HepG2 (cell line): ENCODE results near the gene HDLBP. TPM values are rescaled to one million over a fixed set of nuclear protein-coding genes. Genes with fewer than 3 reads are reported as not detected.

Experiments
- CCDC6 ChIP-seq: sonication (generic); formaldehyde crosslinking; IDR thresholded peaks from 2 replicates; pipeline ENCODE4 v1.8.1; 2022; ENCODE audit warnings: mild to moderate bottlenecking, missing genetic modification reagents, moderate library complexity
- CENPT ChIP-seq: sonication (generic); formaldehyde crosslinking; IDR thresholded peaks from 2 replicates; pipeline ENCODE4 v1.8.0; 2022; ENCODE audit warnings: low read depth, mild to moderate bottlenecking, moderate library complexity, missing genetic modification reagents
- ELK4 ChIP-seq: sonication (generic); formaldehyde crosslinking; IDR thresholded peaks from 2 replicates; pipeline ENCODE4 v1.9.0; 2021; ENCODE audit warnings: missing genetic modification reagents, borderline replicate concordance
- FOXA1 ChIP-seq, 2 experiments: fragments of 450-650 bp in 1 of 2; sonication (generic) in 1 of 2; formaldehyde crosslinking in 1 of 2; IDR thresholded peaks; 2 replicates each; pipeline versions ENCODE4 v1.4.0 to v1.6.1; 2016 to 2020; ENCODE audit warnings: missing genetic modification reagents in 1 of 2
- FOXO1 ChIP-seq: sonication (generic); formaldehyde crosslinking; IDR thresholded peaks from 2 replicates; pipeline ENCODE4 v1.4.0; 2020; ENCODE audit warnings: missing genetic modification reagents
- GLI4 ChIP-seq: sonication (generic); formaldehyde crosslinking; IDR thresholded peaks from 2 replicates; pipeline ENCODE4 v1.5.1; 2020; ENCODE audit warnings: missing genetic modification reagents, mild to moderate bottlenecking, moderate library complexity, borderline replicate concordance
- HES4 ChIP-seq: sonication (generic); formaldehyde crosslinking; IDR thresholded peaks from 2 replicates; pipeline ENCODE4 v1.9.0; 2021; ENCODE audit warnings: mild to moderate bottlenecking, missing genetic modification reagents, borderline replicate concordance
- ISL2 ChIP-seq: sonication (generic); formaldehyde crosslinking; IDR thresholded peaks from 2 replicates; pipeline ENCODE4 v1.5.0; 2020; ENCODE audit warnings: missing genetic modification reagents
- KDM3A ChIP-seq: IDR thresholded peaks from 2 replicates; pipeline ENCODE4 v1.6.1; 2018; ENCODE audit warnings: low read depth, missing compliant biosample characterization
- NR2F6 ChIP-seq, 2 experiments: IDR thresholded peaks; 2 replicates each; pipeline ENCODE4 v1.6.1; 2016; ENCODE audit warnings: antibody characterized with exemption in 1 of 2, mild to moderate bottlenecking in 1 of 2
- PBX2 ChIP-seq: IDR thresholded peaks from 2 replicates; pipeline ENCODE4 v1.6.1; 2016; ENCODE audit warnings: control low read depth
- POLR2AphosphoS2 ChIP-seq: IDR thresholded peaks from 2 replicates; pipeline ENCODE4 v1.6.1; 2011; ENCODE audit warnings: low read depth, low read length, improper control_type of control experiment
- RFX5 ChIP-seq: IDR thresholded peaks from 2 replicates; pipeline ENCODE4 v1.6.1; 2011; ENCODE audit warnings: low read depth, low read length, improper control_type of control experiment
- TCF7L2 ChIP-seq: IDR thresholded peaks from 2 replicates; pipeline ENCODE4 v1.6.1; 2011; ENCODE audit warnings: mild to moderate bottlenecking, low read depth, low read length, moderate library complexity
- YEATS4 ChIP-seq: sonication (generic); formaldehyde crosslinking; IDR thresholded peaks from 2 replicates; pipeline ENCODE4 v1.4.0; 2020; ENCODE audit warnings: missing genetic modification reagents, borderline replicate concordance
- ZNF280B ChIP-seq: sonication (generic); formaldehyde crosslinking; IDR thresholded peaks from 2 replicates; pipeline ENCODE4 v1.5.0; 2020; ENCODE audit warnings: missing genetic modification reagents, mild to moderate bottlenecking, borderline replicate concordance
- ZNF629 ChIP-seq: sonication (generic); formaldehyde crosslinking; conservative IDR thresholded peaks from 2 replicates; pipeline ENCODE4 v1.5.0; 2020; ENCODE audit warnings: missing genetic modification reagents
- ZNF776 ChIP-seq: sonication (generic); formaldehyde crosslinking; IDR thresholded peaks from 2 replicates; pipeline ENCODE4 v1.4.0; 2020; ENCODE audit warnings: mild to moderate bottlenecking, missing genetic modification reagents
- polyA plus RNA-seq, 8 experiments: library from polyadenylated mRNA; depleted of rRNA in 3 of 8; stranded (reverse) in 7 of 8; unstranded in 1 of 8; fragments of >200 nt; fragmentation: Illumina TruSeq in 4 of 8; extraction: Trizol in 4 of 8; gene quantifications; 2 replicates each; pipeline versions ENCODE4 v1.2.1 to v1.2.3, GENCODE V29; 2011 to 2016; ENCODE audit warnings: low read depth in 4 of 8, missing spikeins in 1 of 8, mixed read lengths in 1 of 8; ENCODE audit not compliant: insufficient read depth in 1 of 8
- total RNA-seq, 5 experiments: library from RNA; depleted of rRNA; stranded (reverse); fragments of >200 nt; fragmentation: Illumina TruSeq; extraction: Trizol; gene quantifications; 2 replicates each; pipeline ENCODE4 v1.2.3, GENCODE V29; 2016; ENCODE audit warnings: low read depth in 1 of 5
- TF ChIP-seq, protein P1 (sequence below): sonication (generic); formaldehyde crosslinking; IDR thresholded peaks from 2 replicates; pipeline ENCODE4 v1.5.1; 2020; ENCODE audit warnings: missing genetic modification reagents, mild to moderate bottlenecking, borderline replicate concordance
- TF ChIP-seq, protein P2 (sequence below): sonication (generic); formaldehyde crosslinking; IDR thresholded peaks from 2 replicates; pipeline ENCODE4 v1.4.0; 2020; ENCODE audit warnings: mild to moderate bottlenecking, missing genetic modification reagents
- TF ChIP-seq, protein P3 (sequence below): sonication (generic); formaldehyde crosslinking; IDR thresholded peaks from 2 replicates; pipeline ENCODE4 v1.8.1; 2023; ENCODE audit warnings: missing genetic modification reagents, inconsistent platforms, borderline replicate concordance

Gene HDLBP
- total and polyA plus RNA-seq, 2 of the 13 experiments (the other 11 are each of a cell fraction or from before 2014, with no cell fraction given): 464 to 707 TPM

DNA sequence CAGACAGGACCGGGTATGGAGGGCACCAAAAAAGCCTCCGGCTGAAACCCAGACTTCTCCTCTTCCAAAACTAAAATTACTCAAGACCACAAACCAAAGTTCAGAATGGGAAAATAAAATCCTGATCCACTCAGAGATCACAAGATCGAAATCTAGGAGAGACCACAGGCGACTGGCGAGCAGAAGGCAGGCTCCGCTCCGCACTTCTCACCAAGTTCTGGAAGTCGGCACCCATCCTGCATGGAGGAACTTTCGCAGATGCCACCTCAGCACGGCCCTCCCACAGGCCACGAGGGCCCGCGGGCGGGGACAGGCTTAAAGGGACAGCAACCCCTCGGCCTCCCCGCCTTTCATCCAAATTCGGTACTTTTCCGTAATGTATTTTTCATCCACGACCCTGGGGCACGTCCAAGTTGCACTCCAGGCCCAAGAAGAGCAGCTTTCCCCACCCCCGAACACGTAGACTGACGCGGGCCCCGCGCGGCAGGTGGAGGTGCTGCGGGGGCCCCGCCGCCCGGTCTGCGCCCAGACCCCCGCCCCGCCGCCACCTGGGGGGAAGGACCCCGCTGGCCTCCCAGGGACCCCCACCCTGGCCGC, 43.7 kb downstream of the HDLBP start (continued):
- TF ChIP-seq PBX2 (CRISPR knock-in tag): no peak
- peak; percentile 40; the same call in 1 of the 2 replicates for TF ChIP-seq ISL2 (CRISPR knock-in tag)
- TF ChIP-seq KDM3A (CRISPR knock-in tag): no peak
- TF ChIP-seq HES4: no peak
- no peak for TF ChIP-seq POLR2AphosphoS2
- no peak for TF ChIP-seq ELK4 (CRISPR knock-in tag)
- 0 out of 2 replicates have a peak, but pooled peaks have one; percentile 20 for TF ChIP-seq FOXO1
- no peak for TF ChIP-seq TCF7L2
- no peak for TF ChIP-seq NR2F6 (IDR thresholded peaks at IDR 0.05)
- TF ChIP-seq NR2F6 (CRISPR knock-in tag; IDR thresholded peaks at IDR 0.05): 0 out of 2 replicates have a peak, but pooled peaks have one; percentile 26
- peak; percentile 53; the same call in 1 of the 2 replicates for TF ChIP-seq YEATS4 (CRISPR knock-in tag)
- TF ChIP-seq FOXA1 (IDR thresholded peaks at IDR 0.05): no peak
- TF ChIP-seq FOXA1 (CRISPR knock-in tag; IDR thresholded peaks at IDR 0.05): no peak
- TF ChIP-seq ZNF280B (CRISPR knock-in tag): peak; percentile 38; the same call in 1 of the 2 replicates
- TF ChIP-seq RFX5: no peak
- TF ChIP-seq, protein P1, sequence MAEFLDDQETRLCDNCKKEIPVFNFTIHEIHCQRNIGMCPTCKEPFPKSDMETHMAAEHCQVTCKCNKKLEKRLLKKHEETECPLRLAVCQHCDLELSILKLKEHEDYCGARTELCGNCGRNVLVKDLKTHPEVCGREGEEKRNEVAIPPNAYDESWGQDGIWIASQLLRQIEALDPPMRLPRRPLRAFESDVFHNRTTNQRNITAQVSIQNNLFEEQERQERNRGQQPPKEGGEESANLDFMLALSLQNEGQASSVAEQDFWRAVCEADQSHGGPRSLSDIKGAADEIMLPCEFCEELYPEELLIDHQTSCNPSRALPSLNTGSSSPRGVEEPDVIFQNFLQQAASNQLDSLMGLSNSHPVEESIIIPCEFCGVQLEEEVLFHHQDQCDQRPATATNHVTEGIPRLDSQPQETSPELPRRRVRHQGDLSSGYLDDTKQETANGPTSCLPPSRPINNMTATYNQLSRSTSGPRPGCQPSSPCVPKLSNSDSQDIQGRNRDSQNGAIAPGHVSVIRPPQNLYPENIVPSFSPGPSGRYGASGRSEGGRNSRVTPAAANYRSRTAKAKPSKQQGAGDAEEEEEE: no peak
- no peak; the same call in 1 of the 2 replicates for TF ChIP-seq ZNF629 (CRISPR knock-in tag)
- no peak for TF ChIP-seq CENPT (CRISPR knock-in tag)
- peak; percentile 54; the same call in 1 of the 2 replicates for TF ChIP-seq CCDC6 (CRISPR knock-in tag)
- no peak for TF ChIP-seq GLI4 (CRISPR knock-in tag)
- TF ChIP-seq ZNF776 (CRISPR knock-in tag): no peak
- TF ChIP-seq, protein P2, sequence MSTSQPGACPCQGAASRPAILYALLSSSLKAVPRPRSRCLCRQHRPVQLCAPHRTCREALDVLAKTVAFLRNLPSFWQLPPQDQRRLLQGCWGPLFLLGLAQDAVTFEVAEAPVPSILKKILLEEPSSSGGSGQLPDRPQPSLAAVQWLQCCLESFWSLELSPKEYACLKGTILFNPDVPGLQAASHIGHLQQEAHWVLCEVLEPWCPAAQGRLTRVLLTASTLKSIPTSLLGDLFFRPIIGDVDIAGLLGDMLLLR (CRISPR knock-in tag): peak; percentile 55; the same call in 1 of the 2 replicates
- TF ChIP-seq, protein P3, sequence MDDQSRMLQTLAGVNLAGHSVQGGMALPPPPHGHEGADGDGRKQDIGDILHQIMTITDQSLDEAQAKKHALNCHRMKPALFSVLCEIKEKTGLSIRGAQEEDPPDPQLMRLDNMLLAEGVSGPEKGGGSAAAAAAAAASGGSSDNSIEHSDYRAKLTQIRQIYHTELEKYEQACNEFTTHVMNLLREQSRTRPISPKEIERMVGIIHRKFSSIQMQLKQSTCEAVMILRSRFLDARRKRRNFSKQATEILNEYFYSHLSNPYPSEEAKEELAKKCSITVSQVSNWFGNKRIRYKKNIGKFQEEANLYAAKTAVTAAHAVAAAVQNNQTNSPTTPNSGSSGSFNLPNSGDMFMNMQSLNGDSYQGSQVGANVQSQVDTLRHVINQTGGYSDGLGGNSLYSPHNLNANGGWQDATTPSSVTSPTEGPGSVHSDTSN (CRISPR knock-in tag): no peak
